Neuronal stem cell (in vitro differentiated cells): Measurements from ENCODE around the gene KCNQ1.

Experiments
- DNase-seq: peaks from one replicate; pipeline ENCODE4 v3.0.0-alpha.2; 2013; ENCODE audit warnings: low spot score
- H2AFZ ChIP-seq: one replicate; pipeline ENCODE4 v1.6.1; 2013; ENCODE audit warnings: mild to moderate bottlenecking, low read length, inconsistent platforms
- H2AK5ac ChIP-seq: 2 replicates; pipeline ENCODE4 v1.6.1; 2013; ENCODE audit warnings: low read depth, mild to moderate bottlenecking, inconsistent platforms, low read length, moderate library complexity, mixed read lengths
- H2BK120ac ChIP-seq: 2 replicates; pipeline ENCODE4 v1.6.1; 2013; ENCODE audit warnings: low read depth, mild to moderate bottlenecking, inconsistent platforms, low read length, moderate library complexity, mixed read lengths
- H2BK12ac ChIP-seq: one replicate; pipeline ENCODE4 v1.6.1; 2013; ENCODE audit warnings: low read length, inconsistent platforms
- H2BK15ac ChIP-seq: 2 replicates; pipeline ENCODE4 v1.6.1; 2013; ENCODE audit warnings: mild to moderate bottlenecking, low read length, inconsistent platforms, mixed read lengths
- H2BK5ac ChIP-seq: one replicate; pipeline ENCODE4 v1.6.1; 2013; ENCODE audit warnings: inconsistent platforms, mild to moderate bottlenecking, low read length, moderate library complexity
- H3K14ac ChIP-seq: one replicate; pipeline ENCODE4 v1.6.1; 2013; ENCODE audit warnings: low read length, inconsistent platforms
- H3K18ac ChIP-seq: 2 replicates; pipeline ENCODE4 v1.6.1; 2013; ENCODE audit warnings: low read length, inconsistent platforms
- H3K23ac ChIP-seq: 2 replicates; pipeline ENCODE4 v1.6.1; 2013; ENCODE audit warnings: low read depth, mild to moderate bottlenecking, mixed read lengths, low read length, inconsistent platforms; ENCODE audit not compliant: poor library complexity
- H3K27ac ChIP-seq: replicated peaks from 3 replicates; pipeline ENCODE4 v1.5.1; 2013; ENCODE audit warnings: low read length, inconsistent platforms
- H3K27me3 ChIP-seq, 3 experiments: 2 replicates each; pipeline ENCODE4 v1.6.1; 2013; ENCODE audit warnings: low read length in 3 of 3, mild to moderate bottlenecking in 2 of 3, inconsistent platforms in 1 of 3, low read depth in 1 of 3, mixed read lengths in 1 of 3, moderate library complexity in 1 of 3; ENCODE audit not compliant: control insufficient read depth in 3 of 3, insufficient read depth in 3 of 3
- H3K36me3 ChIP-seq, 2 donors: replicated peaks in 1 of 2; 2 replicates each; pipeline ENCODE4 v1.6.1; 2013; ENCODE audit warnings: low read length in 2 of 2; ENCODE audit not compliant: control insufficient read depth in 2 of 2, insufficient read depth in 2 of 2
- H3K4ac ChIP-seq: 2 replicates; pipeline ENCODE4 v1.6.1; 2013; ENCODE audit warnings: inconsistent platforms, mild to moderate bottlenecking, low read length, moderate library complexity
- H3K4me1 ChIP-seq, 2 donors: 1 replicate in 1 of 2; 2 replicates in 1 of 2; pipeline ENCODE4 v1.6.1; 2013; ENCODE audit warnings: low read length in 2 of 2, low read depth in 1 of 2; ENCODE audit not compliant: control insufficient read depth in 2 of 2, insufficient read depth in 1 of 2
- H3K4me2 ChIP-seq: one replicate; pipeline ENCODE4 v1.6.1; 2013; ENCODE audit warnings: mild to moderate bottlenecking, low read length, inconsistent platforms; ENCODE audit not compliant: insufficient read depth, poor library complexity, severe bottlenecking
- H3K4me3 ChIP-seq, 2 donors: 2 replicates each; pipeline ENCODE4 v1.5.1; 2013; ENCODE audit warnings: low read length in 2 of 2, mild to moderate bottlenecking in 2 of 2, inconsistent platforms in 1 of 2, moderate library complexity in 1 of 2
- H3K79me1 ChIP-seq: one replicate; pipeline ENCODE4 v1.6.1; 2013; ENCODE audit warnings: low read depth, mild to moderate bottlenecking, inconsistent platforms, low read length, moderate library complexity
- H3K9ac ChIP-seq: one replicate; pipeline ENCODE4 v1.6.1; 2013; ENCODE audit warnings: mild to moderate bottlenecking, low read depth, low read length, inconsistent platforms; ENCODE audit not compliant: poor library complexity
- H3K9me3 ChIP-seq, 2 donors: replicated peaks in 1 of 2; 2 replicates each; pipeline versions ENCODE3 to v1.6.1; 2013; ENCODE audit warnings: low read length in 2 of 2, mild to moderate bottlenecking in 2 of 2, inconsistent platforms in 1 of 2, low read depth in 1 of 2, mixed read lengths in 1 of 2, moderate library complexity in 1 of 2; ENCODE audit not compliant: control insufficient read depth in 2 of 2, insufficient read depth in 1 of 2
- H4K8ac ChIP-seq: one replicate; pipeline ENCODE4 v1.6.1; 2013; ENCODE audit warnings: low read depth, mild to moderate bottlenecking, inconsistent platforms, low read length, moderate library complexity
- H4K91ac ChIP-seq: one replicate; pipeline ENCODE4 v1.6.1; 2013; ENCODE audit warnings: low read length, low read depth, mild to moderate bottlenecking, inconsistent platforms; ENCODE audit not compliant: poor library complexity
- WGBS, 2 donors: extraction: QIAGEN DNeasy Blood & Tissue Kit; methylation state at CpG; one replicate each; pipeline ENCODE4 v1.1.7; 2013; ENCODE audit warnings: missing lambda C conversion rate in 2 of 2, mixed read lengths in 1 of 2; ENCODE audit not compliant: insufficient read length in 2 of 2, insufficient replicate concordance in 1 of 2; ENCODE audit errors: extremely low coverage in 2 of 2; 5-methylcytosine and 5-hydroxymethylcytosine counted together

Gene KCNQ1

GRCh38 chr11:2776351-2777061, 331.7 kb downstream of the KCNQ1 start:
- no peak overlapping the region for H4K8ac ChIP-seq
- no peaks in the 10 kb centered on the region for H3K36me3 ChIP-seq
- DNase-seq = no peak
- H3K14ac ChIP-seq = no peak overlapping the region
- H3K27me3 ChIP-seq = peaks cover 0 to 58% (median 0%) of the 10 kb centered on the region in 3 experiments
- H2BK5ac ChIP-seq = no peak overlapping the region
- no peaks in the 10 kb centered on the region for H3K9me3 ChIP-seq
- H3K4me2 ChIP-seq = no peak overlapping the region
- WGBS, 2 donors = no CpG with 5 or more reads among the region's 19 CpGs
- no peak overlapping the region for H3K4me3 ChIP-seq
- no peak overlapping the region for H2BK12ac ChIP-seq
- peak overlapping the region; percentile 56 for H3K23ac ChIP-seq
- H3K27ac ChIP-seq = no peak overlapping the region
- H3K18ac ChIP-seq = peak overlapping the region; percentile 75
- peaks cover 9 to 21% of the 10 kb centered on the region in 2 donors for H3K4me1 ChIP-seq
- H2AK5ac ChIP-seq = peak overlapping the region; percentile 96
- H2BK15ac ChIP-seq = peak overlapping the region; percentile 72
- H3K9ac ChIP-seq = no peak overlapping the region
- H3K4ac ChIP-seq = peak overlapping the region; percentile 41
- no peak overlapping the region for H4K91ac ChIP-seq
- H2BK120ac ChIP-seq = no peak overlapping the region
- no peak overlapping the region for H2AFZ ChIP-seq
- no peaks in the 10 kb centered on the region for H3K79me1 ChIP-seq

- no CpG with 5 or more reads among the region's 7 CpGs for WGBS, 2 donors
- no peak overlapping the region for H3K4me3 ChIP-seq
- H3K36me3 ChIP-seq = no peaks in the 10 kb centered on the region
- H3K4me2 ChIP-seq = no peak overlapping the region
- H2BK5ac ChIP-seq = no peak overlapping the region
- no peak overlapping the region for H3K4ac ChIP-seq
- no peak overlapping the region for H4K8ac ChIP-seq
- H2BK120ac ChIP-seq = no peak overlapping the region
- no peak overlapping the region for H4K91ac ChIP-seq
- no peaks in the 10 kb centered on the region for H3K9me3 ChIP-seq
- peaks cover 9 to 21% of the 10 kb centered on the region in 2 donors for H3K4me1 ChIP-seq
- peak overlapping the region; percentile 53 for H2AK5ac ChIP-seq
- no peak overlapping the region for H2AFZ ChIP-seq
- no peak overlapping the region for H2BK15ac ChIP-seq
- H3K79me1 ChIP-seq = no peaks in the 10 kb centered on the region
- H2BK12ac ChIP-seq = no peak overlapping the region
- H3K18ac ChIP-seq = peak overlapping the region; percentile 51
- no peak overlapping the region for H3K14ac ChIP-seq
- H3K27ac ChIP-seq = no peak overlapping the region
- H3K27me3 ChIP-seq = peaks cover 0 to 57% (median 0%) of the 10 kb centered on the region in 3 experiments
- DNase-seq = no peak
- peak overlapping the region; percentile 34 for H3K9ac ChIP-seq
- peak overlapping the region; percentile 9 for H3K23ac ChIP-seq
Measured at GRCh38 chr11:2777386-2777785, 332.6 kb downstream of the KCNQ1 start.

GRCh38 chr11:2777871-2778629, 333.2 kb downstream of the KCNQ1 start:
- H3K23ac ChIP-seq = peak overlapping the region; percentile 48
- H3K4me1 ChIP-seq = peaks cover 9 to 21% of the 10 kb centered on the region in 2 donors
- H2AFZ ChIP-seq = peak overlapping the region; percentile 88
- no peak overlapping the region for H3K4ac ChIP-seq
- no peaks in the 10 kb centered on the region for H3K9me3 ChIP-seq
- H2BK120ac ChIP-seq = no peak overlapping the region
- no peak overlapping the region for H3K9ac ChIP-seq
- H2BK5ac ChIP-seq = no peak overlapping the region
- H4K8ac ChIP-seq = peak overlapping the region; percentile 78
- H4K91ac ChIP-seq = no peak overlapping the region
- H3K4me3 ChIP-seq = no peak overlapping the region
- no peak overlapping the region for H3K4me2 ChIP-seq
- H3K36me3 ChIP-seq = no peaks in the 10 kb centered on the region
- H2BK12ac ChIP-seq = no peak overlapping the region
- peak overlapping the region; percentile 53 for H2AK5ac ChIP-seq
- no CpG with 5 or more reads among the region's 27 CpGs for WGBS, 2 donors
- H3K14ac ChIP-seq = peak overlapping the region; percentile 15
- H3K18ac ChIP-seq = peak overlapping the region; percentile 6
- peaks cover 0 to 51% (median 0%) of the 10 kb centered on the region in 3 experiments for H3K27me3 ChIP-seq
- no peaks in the 10 kb centered on the region for H3K79me1 ChIP-seq
- peak overlapping the region; percentile 96 for H2BK15ac ChIP-seq
- DNase-seq = no peak
- no peak overlapping the region for H3K27ac ChIP-seq
